Stimulated activated CD8-positive, alpha-beta memory T cell treated with anti-CD3 and anti-CD28 coated beads, Interleukin-7, amount 100 ng/mL, for 48 hours (primary cell): ENCODE data around the gene SPEM2.

ENCODE experiments used
- DNase-seq, 2 donors: peaks; one replicate each; pipeline ENCODE4 v3.0.0-alpha.2; 2020; ENCODE audit warnings: low read depth in 1 of 2; ENCODE audit errors: extremely low read depth in 1 of 2

The SPEM2 gene

DNA sequence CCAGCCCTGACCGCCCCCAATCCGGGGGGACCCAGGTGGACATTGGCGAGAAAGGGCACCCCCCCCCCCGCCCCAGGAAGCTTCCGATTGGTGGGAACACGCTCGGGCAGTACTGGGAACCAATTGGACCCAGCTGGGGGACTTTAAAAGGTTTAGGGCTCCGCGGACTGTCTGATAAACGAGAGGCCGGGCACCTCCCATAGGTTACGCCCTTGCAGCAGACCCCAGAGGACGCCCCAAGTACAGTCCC is 21.8 kb upstream of the SPEM2 start:
- peak in 1 of 2 donors; percentile 15 for DNase-seq

DNA sequence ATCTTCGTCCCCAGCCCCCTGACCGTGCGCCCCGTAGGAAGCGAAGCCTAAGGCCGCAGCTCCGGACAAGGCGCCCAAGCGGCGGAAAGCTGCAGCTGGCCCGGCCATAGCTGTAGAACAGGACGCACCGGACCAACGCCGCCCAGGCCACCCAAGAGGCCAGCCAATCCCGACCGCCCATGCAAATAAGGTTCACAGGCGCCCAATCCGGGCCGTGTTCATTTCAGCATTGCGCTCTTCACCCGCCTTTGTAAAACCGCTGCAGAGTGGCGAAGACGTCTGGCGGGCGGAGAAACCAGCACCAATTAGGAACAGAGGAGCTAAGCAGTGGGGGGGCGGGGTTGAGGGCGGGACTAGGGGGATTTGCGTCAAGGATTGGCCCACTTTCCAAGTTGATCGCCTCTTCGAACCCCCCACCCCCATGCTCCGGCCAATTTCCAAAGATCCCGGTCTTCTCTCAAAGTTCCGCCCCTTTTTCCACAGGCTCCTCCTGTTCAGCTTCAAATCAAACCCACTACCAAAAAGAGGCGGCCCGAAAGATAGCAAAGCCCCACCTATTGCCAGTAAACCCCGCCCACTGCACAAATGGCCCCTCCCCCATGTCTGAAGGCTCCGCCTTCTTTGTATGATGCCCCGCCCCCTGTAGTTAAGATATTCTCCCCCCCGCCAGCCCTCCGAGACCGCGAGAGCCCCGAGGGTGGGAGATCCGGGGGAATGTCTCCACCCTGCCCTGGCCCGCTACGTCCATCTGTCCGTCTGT is 21.3 kb upstream of the SPEM2 start, which contains the start of gene TMEM256:
TSS of gene TMEM256 (minus strand) at position 121 of the 760 bp plus-strand sequence. CDS start at position 108, 13 bp downstream.
- peak; percentile 88 to 97 for DNase-seq

DNA sequence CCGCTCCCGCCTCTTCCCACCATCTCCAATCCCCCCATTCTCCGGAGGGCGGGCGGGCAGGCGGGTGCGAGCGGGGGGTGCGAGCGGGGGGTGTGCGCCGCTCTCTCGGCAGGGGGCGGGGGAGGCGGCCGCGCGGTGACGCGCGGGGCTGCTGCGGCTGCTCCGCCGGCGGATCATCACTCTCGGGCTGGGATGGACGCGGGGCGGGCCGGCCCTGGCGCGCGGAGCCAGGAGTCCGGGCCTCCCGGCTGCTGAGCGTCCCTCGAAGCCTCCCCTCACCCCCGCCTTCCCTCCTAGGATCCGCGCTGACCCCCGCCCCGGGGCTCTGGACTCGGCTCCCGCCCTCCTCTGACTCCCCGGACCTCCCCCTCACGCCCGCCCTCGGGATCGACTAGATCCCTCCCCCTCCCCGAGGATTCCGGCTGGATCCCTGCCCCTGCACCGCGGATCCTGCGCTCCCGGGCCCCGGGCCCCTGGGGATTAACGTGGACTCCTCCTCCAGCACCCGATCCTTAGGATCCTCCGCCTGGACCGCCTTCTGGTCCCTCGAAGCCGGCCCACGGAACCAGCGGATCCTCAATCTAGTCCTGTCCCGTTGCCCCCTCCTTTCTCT is 20.6 kb upstream of the SPEM2 start:
- peak; percentile 26 to 41 for DNase-seq

DNA sequence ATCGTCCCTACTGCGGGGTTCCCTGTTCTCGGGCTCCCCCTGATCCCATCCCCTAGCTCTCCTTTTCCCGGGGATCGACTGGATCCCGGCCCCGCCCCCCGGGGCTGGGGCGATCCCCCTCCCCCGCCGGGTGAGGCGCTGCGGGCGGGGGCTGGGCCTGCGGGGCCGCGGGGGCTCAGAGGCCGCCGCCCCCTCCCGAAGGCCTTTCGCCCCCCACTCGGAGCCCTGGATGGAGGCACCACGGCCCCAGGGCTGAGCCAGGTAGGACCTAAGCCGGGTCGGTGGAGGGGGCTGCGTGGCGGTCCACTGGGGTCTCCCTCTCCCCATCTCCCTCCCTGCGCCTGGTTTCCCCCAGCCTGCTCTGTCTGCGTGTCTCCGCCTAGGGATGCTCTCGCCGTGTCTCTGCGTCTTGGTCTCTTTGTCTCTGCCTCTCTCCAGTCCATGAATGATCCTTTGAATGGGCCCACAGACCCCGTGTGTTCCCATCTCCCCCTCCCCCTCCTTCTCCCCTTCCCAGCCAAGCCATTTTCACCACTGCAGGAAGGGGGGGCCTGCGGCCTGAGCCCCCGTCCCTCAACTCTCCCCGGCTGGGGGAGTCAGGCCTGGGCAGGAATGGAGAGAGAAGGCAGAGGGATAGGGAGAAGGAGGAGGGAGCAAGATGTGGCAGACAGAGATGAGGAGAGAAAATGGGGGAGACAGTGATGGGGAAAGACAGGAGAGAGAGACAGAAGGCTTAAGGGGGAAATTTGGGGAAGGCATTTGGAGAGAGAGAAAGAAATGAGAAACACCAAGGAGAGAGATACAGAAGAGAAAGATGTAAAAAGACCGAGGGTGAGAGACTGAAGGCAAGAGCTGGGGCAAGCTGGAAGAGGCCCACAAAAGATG is 19.8 kb upstream of the SPEM2 start:
- DNase-seq, result no peak

DNA sequence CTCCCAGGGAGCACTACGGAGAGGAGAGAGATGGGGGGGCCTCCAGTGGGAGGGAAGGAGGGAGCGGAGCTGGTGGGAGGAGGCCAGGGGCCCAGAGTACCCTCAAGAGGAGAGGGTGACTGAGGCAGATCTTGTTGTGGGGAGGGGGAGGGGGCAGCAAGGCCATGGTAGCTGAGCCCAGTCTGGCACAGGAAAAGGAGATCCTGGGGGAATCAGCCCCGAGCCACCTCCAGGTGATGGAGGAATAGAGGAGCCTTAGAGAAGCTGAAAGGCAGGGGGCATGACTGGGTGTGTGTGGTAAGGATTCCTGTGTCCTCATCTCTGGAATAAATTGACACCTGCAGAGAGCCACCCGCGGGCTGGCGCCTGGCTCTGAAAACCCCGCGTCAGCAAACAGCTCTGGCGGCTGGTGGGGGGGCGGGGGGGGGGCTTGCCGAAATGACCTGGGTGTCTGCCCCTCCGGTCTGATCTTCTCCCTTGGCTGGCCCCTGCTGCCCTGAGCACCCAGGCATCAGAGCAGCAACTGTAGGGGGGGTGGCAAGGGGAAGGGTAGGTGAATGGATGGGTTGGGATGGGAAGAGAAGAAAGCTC is 19.1 kb upstream of the SPEM2 start:
- DNase-seq, result no peak

DNA sequence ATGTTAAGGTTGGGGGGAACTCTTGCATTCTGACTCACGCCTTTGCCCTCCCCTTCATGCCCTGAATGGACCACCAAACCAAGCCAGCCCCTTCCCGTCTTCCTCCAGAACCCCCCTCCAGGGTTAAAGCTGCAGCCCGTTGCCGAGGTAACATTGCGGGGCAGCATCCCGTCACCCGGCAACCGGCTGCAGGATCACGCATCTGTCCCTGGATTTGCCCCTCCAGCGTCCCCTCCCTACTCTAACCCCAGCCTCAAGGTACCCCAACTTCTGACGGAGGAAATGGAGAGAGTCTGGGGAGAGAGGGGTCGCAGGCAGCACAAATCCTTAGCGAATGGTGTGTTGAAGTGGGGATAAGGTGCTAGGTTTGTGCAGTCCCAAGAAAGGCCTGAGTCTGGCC is 18.3 kb upstream of the SPEM2 start:
- DNase-seq, result no peak

DNA sequence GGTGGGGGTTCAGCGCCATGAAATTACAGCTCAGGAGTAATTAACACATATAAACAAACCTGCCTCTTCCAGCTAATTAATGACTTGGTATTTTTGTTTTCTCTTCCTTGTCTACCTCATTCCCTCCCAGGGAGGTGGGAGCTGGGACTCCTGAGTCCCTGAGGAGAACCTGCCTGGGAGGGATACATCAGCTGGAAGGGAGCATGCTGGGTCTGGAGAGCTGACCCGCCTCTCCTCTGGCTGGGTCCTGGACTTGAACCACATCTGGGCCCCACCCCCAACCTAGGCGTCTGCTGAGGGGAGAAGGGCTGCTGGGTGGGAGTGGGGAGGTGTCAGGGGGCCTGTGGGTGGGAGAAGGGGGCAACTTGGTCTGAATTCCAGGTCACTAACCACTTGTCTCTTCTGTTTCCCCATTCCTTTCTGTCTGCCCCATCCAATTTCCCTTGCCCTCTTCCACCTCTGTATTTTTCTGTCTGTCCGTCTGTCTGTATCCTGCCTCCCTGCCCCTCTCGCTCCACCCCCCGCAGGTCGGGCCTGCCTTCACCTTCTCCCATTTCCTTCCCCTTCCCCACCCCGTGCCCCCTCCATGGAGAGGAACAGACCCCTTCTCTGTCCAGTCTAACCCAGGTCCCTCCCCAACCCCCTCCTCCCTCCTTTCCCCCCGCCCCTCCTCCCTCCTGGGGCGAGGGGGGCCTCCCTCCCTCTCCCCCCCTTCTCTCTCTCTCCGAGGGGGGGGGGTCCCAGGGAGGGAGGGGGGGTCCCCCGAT is 17.7 kb upstream of the SPEM2 start, which contains the start of gene NLGN2:
TSS of gene NLGN2 (plus strand) at position 361 of the 767 bp plus-strand sequence. CDS start 411 bp downstream, outside the sequence.
- no peak for DNase-seq

DNA sequence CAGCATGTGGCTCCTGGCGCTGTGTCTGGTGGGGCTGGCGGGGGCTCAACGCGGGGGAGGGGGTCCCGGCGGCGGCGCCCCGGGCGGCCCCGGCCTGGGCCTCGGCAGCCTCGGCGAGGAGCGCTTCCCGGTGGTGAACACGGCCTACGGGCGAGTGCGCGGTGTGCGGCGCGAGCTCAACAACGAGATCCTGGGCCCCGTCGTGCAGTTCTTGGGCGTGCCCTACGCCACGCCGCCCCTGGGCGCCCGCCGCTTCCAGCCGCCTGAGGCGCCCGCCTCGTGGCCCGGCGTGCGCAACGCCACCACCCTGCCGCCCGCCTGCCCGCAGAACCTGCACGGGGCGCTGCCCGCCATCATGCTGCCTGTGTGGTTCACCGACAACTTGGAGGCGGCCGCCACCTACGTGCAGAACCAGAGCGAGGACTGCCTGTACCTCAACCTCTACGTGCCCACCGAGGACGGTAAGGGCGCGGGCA is 17.1 kb upstream of the SPEM2 start:
- no peak for DNase-seq

DNA sequence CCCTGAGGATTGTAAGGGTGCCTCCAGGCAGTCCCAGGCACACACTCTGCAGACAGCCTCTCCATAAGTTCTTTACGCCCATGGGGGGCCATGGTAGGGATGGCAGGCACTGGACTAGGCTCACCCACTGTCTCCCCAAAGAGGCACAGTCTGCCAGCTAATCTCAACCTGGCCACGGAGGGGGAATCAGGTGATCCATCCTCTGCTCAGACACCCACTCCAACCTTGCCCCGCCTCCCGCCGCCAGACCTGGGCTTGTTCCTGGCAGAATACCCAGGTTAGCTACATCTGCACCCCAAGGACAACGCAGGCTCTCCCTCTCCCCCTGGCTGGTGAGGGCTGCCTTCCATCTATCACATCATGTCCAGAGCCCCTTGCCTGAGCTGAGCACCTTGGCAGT is 16.6 kb upstream of the SPEM2 start:
- no peak for DNase-seq

DNA sequence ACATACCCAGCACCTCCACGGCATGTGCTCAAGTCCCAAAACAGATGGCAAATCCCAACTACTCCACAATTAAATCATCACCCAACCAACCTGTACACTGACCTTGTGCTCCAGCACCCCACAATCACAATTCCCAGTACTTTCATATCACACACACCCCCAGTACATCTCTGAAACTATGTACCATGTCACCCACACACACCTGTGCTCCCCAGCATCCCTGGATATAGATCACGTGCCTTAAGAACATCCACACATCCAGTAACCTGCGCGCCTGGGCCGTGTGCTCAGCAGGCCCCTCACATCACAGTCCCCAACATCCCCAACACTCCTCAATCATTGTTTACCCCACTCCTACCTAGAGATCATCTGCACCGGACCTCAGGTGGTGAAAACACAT is 15.7 kb upstream of the SPEM2 start:
- no peak for DNase-seq

DNA sequence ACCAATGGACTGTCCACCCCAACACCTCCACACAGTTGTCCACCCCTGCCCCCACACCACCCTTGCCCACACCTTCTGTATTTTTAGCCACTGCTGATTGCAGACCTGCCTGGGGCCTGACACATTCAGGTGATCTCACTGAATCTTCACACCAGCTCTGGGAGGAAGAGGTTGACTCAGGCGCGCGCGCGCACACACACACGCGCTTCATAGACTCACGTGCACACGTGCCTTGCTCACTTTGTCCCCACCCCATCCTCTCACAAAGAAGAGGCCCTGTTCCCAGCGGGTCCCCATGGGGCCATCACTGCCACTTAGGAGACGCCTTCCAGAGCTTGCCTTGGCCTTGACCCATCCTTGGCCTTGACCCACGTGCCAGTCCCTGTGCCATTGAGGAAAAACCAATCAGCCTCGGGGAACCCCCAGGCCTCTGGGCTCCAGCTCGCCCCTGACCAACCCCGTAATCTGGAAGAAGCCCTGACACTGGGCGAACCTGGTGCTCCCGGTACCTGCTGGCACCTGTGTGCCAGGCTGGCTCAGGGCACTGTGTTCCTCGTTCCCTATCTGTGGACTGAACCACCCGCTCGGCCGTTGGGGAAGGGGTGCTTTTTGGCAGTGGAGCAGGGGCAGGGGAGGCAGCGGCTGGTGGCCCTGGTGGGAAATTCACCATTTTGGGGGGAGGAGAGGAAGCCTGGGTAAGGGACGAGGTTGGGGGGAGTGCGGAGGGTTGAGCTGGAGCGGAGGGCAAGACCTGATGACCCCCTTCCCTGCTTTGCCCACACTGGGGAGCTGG is 14.6 kb upstream of the SPEM2 start:
- DNase-seq, result no peak

DNA sequence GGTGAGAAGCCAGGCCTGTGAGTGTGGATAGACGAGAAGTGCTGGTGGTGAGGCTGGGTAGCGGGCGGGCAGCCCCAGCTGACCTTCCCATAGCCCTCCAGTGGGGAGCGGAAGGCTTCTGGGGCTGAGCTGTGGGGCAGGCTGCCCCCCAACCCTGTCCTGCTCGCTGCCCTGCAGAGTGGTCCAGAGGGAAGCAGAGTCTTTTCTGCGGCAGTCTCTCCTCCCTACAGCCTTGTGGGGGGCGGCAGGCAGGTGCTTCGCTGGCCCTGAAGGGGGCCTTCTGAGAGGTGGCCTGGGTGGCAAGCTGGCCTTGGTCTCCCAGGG is 14.0 kb upstream of the SPEM2 start:
- no peak for DNase-seq

DNA sequence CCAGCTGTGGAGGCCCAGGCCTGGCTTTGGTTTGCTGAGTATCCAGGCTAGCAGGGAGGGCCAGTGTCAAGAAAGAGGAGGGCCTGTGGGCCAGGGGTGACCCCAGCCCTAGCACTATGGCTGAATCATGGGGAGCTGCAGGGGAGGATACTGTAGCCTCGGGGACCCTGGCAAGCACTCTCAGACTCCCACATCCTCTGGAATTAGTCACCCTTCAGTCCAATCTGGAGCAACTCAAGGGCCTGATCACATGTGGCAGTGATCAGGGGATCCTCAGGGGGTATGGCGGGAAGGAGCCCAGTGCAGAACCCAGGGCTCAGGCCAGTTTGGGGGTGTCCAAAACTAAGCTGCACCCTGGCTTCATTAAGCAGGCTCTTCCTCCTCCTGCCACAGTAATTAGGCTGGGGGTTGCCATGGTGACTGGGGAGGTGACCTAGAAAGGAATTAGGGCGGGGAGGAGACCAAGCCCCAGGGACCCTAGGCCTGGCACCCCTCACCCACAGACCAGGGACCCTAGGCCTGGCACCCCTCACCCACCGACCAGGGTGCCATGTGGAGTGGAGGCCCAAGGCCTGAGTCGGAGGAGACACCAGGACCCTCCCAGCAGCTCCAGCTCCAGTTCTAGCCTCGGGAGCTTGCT is 11.9 kb upstream of the SPEM2 start:
- no peak for DNase-seq

DNA sequence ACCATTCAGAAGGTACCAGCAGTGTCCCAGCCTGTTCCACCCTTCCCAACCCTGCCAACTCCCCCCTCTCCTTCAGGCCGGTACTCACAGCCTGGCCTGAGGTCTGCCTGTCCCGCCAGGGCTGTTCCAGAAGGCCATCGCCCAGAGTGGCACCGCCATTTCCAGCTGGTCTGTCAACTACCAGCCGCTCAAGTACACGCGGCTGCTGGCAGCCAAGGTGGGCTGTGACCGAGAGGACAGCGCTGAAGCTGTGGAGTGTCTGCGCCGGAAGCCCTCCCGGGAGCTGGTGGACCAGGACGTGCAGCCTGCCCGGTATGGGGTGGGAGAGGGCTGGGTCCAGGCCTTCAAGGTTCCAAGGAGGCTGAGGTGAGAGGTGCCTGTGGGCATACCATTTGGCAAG is 10.6 kb upstream of the SPEM2 start:
- no peak for DNase-seq

DNA sequence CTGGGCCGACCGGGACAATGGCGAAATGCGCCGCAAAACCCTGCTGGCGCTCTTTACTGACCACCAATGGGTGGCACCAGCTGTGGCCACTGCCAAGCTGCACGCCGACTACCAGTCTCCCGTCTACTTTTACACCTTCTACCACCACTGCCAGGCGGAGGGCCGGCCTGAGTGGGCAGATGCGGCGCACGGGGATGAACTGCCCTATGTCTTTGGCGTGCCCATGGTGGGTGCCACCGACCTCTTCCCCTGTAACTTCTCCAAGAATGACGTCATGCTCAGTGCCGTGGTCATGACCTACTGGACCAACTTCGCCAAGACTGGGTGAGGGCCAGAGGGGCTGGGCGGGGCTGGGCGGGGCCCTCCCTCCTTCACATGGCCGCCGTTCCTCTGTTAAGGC is 9.6 kb upstream of the SPEM2 start:
- DNase-seq, result no peak

DNA sequence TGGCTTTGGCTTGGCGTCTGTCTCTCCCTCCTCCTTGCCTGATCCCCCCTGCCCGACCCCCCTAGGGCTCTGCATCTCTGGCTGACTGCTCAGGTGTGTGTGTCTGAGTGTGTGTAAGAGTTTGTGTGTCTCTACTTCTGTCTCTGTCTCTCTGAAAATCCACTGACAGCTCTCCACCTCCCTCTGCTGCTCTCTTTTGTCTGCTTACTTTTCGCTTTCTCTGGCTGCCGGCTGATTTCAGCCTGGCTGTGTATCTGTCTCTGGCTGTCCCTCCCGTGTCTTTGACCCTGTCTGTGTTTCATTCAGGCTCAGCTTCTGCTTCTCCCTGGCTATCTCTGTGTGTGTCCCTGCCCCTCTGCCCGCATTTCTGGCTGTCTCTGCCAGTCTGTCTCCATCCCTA is 9.1 kb upstream of the SPEM2 start:
- no peak for DNase-seq

DNA sequence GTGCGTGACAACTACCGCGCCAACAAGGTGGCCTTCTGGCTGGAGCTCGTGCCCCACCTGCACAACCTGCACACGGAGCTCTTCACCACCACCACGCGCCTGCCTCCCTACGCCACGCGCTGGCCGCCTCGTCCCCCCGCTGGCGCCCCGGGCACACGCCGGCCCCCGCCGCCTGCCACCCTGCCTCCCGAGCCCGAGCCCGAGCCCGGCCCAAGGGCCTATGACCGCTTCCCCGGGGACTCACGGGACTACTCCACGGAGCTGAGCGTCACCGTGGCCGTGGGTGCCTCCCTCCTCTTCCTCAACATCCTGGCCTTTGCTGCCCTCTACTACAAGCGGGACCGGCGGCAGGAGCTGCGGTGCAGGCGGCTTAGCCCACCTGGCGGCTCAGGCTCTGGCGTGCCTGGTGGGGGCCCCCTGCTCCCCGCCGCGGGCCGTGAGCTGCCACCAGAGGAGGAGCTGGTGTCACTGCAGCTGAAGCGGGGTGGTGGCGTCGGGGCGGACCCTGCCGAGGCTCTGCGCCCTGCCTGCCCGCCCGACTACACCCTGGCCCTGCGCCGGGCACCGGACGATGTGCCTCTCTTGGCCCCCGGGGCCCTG is 8.3 kb upstream of the SPEM2 start:
- no peak for DNase-seq

DNA sequence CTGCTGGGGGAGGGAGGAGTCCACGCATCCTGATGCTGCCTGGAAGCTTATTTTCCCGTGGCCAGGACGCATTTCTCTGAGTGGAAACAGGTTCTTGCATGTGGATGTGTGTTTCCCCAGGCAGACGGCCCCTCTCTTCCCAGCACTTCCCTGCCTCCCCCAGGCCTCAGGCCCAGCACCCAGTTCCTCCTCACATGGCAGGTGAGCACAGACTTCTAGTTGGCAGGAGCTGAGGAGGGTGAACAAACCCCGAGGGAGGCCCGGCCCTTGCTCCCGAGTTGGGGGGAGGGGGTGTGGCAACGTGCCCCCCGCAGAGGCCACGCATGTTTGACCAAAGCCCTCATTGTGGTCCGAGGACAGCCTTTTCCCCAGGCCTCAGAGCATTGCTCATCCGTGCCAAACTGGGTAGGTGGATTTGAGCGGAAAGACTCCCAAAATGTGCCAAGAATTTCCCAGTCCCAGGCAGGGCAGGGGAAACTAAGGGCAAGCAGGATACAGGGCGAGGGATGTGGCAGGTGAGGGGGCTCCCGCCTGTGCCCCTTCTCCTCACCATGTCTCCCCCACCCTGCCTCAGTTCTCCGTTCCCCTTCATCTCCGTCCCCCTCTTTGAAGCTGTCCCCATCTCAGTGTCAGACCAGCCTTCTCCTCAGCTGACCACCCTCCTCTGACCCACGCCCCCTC is 6.8 kb upstream of the SPEM2 start:
- no peak for DNase-seq
